Measurements from ENCODE around the gene RGS3. TPM values are rescaled to one million over a fixed set of nuclear protein-coding genes. Genes with fewer than 3 reads are reported as not detected.

RGS3 gene
- total and polyA plus RNA-seq, 2 of the 13 experiments (the other 11 are each of a cell fraction or from before 2014, with no cell fraction given) = 17.1 to 28.8 TPM

DNA sequence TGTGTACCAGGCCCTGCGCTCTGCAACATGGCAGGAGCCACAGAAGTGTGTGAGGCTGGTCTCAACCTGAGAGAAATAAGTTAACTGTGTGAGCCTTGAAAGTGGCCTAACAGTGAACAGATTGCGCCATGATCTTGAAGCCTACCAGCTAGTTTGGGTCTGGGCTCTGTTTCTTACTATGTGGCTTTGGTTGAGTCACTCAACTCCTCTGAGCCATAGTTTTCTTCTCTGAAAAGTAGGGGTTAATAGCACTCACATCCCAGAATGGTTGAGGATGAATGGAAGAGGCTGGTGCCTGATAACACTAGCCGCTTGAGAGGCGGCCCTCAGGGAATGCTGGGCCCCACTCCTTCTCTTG lies 121.5 kb downstream of the RGS3 start (continued):
- TF ChIP-seq AHR (CRISPR knock-in tag; IDR thresholded peaks at IDR 0.05) (no peak), ZNF552 (CRISPR knock-in tag; IDR thresholded peaks at IDR 0.05; ENCODE audit: borderline replicate concordance) (no peak), CBX1 (IDR thresholded peaks at IDR 0.05; ENCODE audit: low read depth) (no peak), SCMH1 (CRISPR knock-in tag; IDR thresholded peaks at IDR 0.05; ENCODE audit: borderline replicate concordance) (no peak), ZNF136 (CRISPR knock-in tag; IDR thresholded peaks at IDR 0.05; ENCODE audit: low read depth) (no peak)
- TF ChIP-seq, protein P1, sequence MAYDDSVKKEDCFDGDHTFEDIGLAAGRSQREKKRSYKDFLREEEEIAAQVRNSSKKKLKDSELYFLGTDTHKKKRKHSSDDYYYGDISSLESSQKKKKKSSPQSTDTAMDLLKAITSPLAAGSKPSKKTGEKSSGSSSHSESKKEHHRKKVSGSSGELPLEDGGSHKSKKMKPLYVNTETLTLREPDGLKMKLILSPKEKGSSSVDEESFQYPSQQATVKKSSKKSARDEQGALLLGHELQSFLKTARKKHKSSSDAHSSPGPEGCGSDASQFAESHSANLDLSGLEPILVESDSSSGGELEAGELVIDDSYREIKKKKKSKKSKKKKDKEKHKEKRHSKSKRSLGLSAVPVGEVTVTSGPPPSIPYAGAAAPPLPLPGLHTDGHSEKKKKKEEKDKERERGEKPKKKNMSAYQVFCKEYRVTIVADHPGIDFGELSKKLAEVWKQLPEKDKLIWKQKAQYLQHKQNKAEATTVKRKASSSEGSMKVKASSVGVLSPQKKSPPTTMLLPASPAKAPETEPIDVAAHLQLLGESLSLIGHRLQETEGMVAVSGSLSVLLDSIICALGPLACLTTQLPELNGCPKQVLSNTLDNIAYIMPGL (CRISPR knock-in tag; IDR thresholded peaks at IDR 0.05; ENCODE audit: borderline replicate concordance in 1 of 2, low read depth in 1 of 2) = no peak
- TF ChIP-seq, protein P2, sequence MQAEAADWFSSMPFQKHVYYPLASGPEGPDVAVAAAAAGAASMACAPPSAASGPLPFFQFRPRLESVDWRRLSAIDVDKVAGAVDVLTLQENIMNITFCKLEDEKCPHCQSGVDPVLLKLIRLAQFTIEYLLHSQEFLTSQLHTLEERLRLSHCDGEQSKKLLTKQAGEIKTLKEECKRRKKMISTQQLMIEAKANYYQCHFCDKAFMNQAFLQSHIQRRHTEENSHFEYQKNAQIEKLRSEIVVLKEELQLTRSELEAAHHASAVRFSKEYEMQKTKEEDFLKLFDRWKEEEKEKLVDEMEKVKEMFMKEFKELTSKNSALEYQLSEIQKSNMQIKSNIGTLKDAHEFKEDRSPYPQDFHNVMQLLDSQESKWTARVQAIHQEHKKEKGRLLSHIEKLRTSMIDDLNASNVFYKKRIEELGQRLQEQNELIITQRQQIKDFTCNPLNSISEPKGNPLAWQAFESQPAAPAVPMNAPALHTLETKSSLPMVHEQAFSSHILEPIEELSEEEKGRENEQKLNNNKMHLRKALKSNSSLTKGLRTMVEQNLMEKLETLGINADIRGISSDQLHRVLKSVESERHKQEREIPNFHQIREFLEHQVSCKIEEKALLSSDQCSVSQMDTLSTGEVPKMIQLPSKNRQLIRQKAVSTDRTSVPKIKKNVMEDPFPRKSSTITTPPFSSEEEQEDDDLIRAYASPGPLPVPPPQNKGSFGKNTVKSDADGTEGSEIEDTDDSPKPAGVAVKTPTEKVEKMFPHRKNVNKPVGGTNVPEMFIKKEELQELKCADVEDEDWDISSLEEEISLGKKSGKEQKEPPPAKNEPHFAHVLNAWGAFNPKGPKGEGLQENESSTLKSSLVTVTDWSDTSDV (CRISPR knock-in tag; IDR thresholded peaks at IDR 0.05) = no peak

DNA sequence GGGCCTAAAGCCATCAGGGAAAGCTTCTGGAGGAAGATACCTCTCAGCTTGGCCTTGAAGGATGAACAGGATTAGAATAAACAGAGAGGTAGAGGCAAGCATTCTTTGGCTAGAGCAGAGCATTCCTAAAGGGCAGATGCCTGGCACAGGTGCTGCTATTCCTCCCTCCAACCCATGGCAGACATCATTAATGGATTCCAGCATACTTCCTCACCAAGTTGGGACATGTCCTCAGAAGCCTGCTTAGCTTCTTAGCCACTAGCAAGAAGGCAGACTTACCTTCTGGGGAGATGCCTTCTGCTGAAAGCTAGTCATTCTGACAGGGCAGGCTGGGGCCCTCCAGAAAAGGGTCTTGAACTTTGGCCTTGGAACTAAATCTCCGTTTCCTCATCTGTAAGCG lies 122.0 kb downstream of the RGS3 start:
- Histone ChIP-seq H3K9me3 (ENCODE audit: low read length) (no peaks in the 10 kb centered on the region), H3K9ac (ENCODE audit: insufficient read depth, low read depth, low read length) (no peak overlapping the region), H3K27me3 (ENCODE audit: control insufficient read depth in 1 of 2, insufficient read depth in 2 of 2, low read length in 2 of 2) (no peaks in the 10 kb centered on the region), H4K20me1 (ENCODE audit: insufficient read depth, low read length) (no peaks in the 10 kb centered on the region), H3K4me3 (replicated peaks in 1 of 3; ENCODE audit: insufficient read depth in 1 of 3, low read depth in 2 of 3, low read length in 3 of 3) (no peak overlapping the region), H3K4me1 (ENCODE audit: insufficient read depth, low read length) (peaks cover 12% of the 10 kb centered on the region), H2AFZ (ENCODE audit: low read length) (no peak overlapping the region), H3K36me3 (replicated peaks in 1 of 2; ENCODE audit: control insufficient read depth in 1 of 2, insufficient read depth in 2 of 2, low read length in 2 of 2) (peaks cover 10 to 38% of the 10 kb centered on the region in 2 experiments; a peak in 4 of 5 replicates), H3K79me2 (ENCODE audit: insufficient read depth, low read length) (no peaks in the 10 kb centered on the region), H3K27ac (ENCODE audit: extremely low read length, insufficient read depth, low read length) (no peak overlapping the region), H3K4me2 (ENCODE audit: low read depth, low read length) (no peak overlapping the region)
- no peak for ATAC-seq
- no peak for TF ChIP-seq WIZ (CRISPR knock-in tag; IDR thresholded peaks at IDR 0.05)
- TF ChIP-seq, protein P3, sequence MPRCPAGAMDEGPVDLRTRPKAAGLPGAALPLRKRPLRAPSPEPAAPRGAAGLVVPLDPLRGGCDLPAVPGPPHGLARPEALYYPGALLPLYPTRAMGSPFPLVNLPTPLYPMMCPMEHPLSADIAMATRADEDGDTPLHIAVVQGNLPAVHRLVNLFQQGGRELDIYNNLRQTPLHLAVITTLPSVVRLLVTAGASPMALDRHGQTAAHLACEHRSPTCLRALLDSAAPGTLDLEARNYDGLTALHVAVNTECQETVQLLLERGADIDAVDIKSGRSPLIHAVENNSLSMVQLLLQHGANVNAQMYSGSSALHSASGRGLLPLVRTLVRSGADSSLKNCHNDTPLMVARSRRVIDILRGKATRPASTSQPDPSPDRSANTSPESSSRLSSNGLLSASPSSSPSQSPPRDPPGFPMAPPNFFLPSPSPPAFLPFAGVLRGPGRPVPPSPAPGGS (CRISPR knock-in tag; IDR thresholded peaks at IDR 0.05) = no peak
- no TSS peak for BruUV-seq (replicated peaks)
- intact Hi-C loops (cut with micrococcal nuclease; ENCODE audit: unreplicated experiment) (no loop called here), in situ Hi-C loops (cut with HindIII; ENCODE audit: extremely low pct_ligation_motif_present, low pct_unique_long_range_greater_than_20kb) (no loop called here)
- ChIA-PET CTCF (ENCODE audit: low intra/inter-chr PET ratio, low total read pairs) (no interaction called here), POLR2A (no interaction called here)
- 88% methylated on average over 2 of the region's 2 CpGs for WGBS (ENCODE audit: low lambda C conversion rate)
- DNase-seq (ENCODE audit: low spot score) = no peak
- no peak for FAIRE-seq
